AG20443 (cell line): ENCODE results near the gene HEXIM2.
A peak's percentile ranks its signal among the peaks of the same experiment; 100 is the strongest.

Experiments used
- DNase-seq: peaks from one replicate; pipeline ENCODE4 v3.0.0; 2012; ENCODE audit warnings: low spot score, mixed read lengths

Gene HEXIM2

DNA sequence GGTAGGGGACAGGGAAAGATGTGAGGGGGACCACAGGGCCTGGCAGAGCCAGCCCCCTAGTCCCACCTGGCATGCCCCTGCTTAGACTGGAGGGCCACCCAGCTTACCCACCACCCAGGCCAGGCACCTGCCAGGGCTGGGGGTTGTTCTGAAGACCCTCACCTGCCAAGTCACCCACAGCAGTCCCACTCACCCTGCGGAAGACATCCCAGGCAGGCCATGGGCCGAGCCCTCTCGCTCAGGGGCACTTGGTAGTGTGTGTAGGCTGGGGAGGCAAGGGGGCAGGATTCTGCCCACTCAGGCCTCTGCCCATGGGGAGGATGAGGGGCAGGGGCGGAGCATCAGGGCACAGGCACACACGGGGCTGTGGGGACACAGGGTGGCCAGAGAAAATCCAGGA, 33.3 kb upstream of the HEXIM2 start:
- no peak for DNase-seq

- no peak for DNase-seq
Observed at GRCh38 chr17:45128989-45129388, 32.7 kb upstream of the HEXIM2 start.

DNA sequence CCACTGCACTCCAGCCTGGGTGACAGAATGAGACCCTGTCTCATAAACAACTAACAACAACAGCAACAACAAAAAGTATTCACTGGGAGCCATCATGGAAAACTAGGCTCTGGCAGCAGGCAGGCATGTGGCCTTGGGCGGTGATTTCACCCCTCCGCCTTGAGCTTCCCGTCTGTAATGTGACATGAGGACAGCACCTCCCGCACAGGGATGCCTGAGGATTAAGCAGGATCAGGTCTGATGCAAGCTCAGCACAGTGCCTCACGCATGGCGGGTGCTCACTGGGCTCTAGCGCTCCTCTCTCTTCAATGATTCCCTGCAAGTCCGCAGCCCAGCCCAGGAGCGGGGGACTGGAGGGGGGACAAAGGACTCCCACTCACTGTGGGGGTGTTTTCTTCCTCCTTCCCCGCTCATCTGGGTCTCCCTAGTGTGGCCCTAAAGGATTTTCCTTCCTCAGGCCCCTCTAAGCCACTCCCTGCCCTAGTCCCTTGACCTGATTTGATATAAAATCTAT, 32.2 kb upstream of the HEXIM2 start:
- no peak for DNase-seq

DNA sequence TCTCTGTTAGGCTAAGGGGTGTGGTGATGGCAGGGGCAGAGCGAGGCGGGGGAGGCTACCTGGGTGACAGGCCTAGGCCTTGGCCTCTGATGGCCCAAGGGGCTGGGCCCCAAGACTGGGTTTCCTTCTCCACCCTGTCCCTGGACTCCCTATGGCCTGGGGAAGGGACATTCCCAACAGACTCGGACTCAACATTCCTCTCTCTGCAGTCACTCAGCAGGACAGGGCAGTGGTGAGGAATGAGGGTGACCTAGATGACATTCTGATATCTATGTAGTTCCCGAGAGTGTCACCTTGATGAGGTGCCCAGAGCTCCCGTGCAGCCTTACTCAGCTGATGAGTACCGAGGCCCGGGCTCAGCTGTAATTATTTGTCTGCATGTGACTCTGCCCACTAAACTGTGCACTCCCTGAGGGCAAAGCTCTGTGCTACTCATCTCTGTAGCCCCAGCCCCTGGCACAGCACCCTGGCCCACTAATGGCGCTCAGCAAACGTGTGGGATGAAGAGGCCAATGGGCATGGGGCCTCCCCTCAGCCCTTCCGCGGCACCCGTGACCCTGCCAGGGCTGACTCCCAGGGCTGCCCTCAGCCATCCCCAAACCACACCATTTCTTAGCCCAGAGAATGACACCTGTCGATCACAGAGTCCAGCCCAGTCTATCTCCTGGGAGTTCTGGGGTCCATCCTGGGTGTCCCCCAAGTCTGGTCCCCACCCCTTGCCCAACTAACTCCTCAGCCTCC, 31.6 kb upstream of the HEXIM2 start:
- no peak for DNase-seq

DNA sequence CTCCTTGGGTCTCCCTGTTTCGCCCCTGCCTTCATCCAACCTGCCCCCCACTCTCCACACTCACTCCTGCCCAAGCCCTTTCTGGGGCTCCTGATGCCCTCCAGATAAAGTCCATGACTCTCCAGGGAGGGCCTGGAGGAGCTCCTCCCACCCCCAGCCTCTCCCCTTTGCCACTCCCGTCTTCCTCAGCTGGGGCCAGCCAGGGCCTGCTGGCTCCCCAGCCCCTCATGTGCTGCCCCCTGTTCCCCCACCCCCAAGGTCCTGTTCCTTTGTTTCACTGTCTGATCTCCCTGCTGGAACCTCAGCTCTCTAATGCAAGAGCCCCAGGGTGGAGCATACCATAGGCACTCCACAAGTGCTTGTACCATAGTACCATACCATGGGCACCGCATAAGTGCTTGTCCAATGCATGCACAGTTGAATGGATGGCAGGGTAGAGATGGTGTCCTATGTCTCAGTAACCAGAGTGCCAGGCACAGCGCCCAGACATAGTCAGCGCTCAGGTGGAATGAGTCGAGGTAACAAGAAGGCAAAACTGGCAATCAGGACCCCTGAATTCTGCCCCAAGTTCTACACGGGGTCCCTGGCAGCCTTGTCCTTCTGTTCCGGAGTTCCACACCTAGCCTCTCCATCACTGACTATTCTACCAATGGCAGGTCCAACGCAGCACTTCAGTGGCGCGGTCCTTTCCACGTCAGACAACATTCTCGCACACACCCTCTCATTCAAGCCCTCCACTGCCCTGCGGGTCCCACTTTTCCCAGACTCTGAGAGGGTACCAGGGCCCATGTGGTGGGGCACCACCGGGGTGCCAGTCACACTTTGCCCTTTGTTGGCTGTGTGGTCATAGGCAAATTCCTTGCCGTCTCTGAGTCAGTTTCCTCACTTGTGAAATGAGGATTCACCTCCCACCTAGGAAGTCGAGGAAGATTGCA, 30.7 kb upstream of the HEXIM2 start:
- DNase-seq: no peak

DNA sequence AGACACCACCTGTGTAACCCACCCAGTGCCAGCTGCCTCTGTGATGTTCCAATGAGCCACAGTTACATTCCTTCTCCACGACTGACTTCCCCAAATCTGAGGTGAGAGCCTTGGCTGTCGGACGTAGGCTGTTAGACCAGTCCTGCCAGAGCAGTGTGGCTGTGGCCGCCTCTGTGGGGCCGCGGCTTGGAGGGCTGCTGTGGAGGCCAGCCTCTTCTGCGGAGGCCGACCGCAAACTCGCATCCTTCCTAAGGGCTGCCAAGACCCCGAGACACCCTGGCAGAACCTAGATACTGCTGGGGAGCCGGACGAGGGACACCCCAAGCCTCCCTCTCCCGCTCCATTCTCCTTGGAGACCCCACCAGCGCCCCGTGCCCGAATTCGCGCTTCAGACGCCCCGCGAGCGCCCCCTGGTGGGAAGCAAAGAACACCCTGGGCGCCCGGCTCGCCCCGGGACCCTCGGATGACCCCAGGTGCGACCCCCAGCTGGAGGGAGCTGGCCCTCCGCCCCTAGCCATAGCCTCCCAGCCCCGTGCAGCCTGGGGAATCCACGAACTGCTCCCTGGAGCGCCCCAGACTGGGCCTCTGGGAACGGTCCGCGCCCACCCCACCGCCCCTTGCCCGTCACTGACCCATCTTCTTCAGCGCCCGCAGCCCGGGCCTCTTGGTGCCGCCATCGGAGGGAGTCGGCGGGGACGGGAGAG, 29.9 kb upstream of the HEXIM2 start:
- no peak for DNase-seq

GRCh38 chr17:45132320-45132571, 29.4 kb upstream of the HEXIM2 start, which contains the start of gene PLCD3:
Gene PLCD3, minus strand, starts transcription at chr17:45132515. Its CDS starts 105 bp downstream, at chr17:45132410.
- no peak for DNase-seq

GRCh38 chr17:45132572-45133463, 28.9 kb upstream of the HEXIM2 start:
- peak; percentile 92 for DNase-seq

- peak; percentile 94 for DNase-seq
Observed at GRCh38 chr17:45135192-45135977, 26.3 kb upstream of the HEXIM2 start, which contains the start of gene ACBD4. Gene ACBD4, plus strand, starts transcription at chr17:45135687. Its CDS starts 458 bp downstream, at chr17:45136145.

- no peak for DNase-seq
Observed at GRCh38 chr17:45135978-45136791, 25.5 kb upstream of the HEXIM2 start.

GRCh38 chr17:45136846-45137560, 24.7 kb upstream of the HEXIM2 start:
- DNase-seq: no peak

GRCh38 chr17:45137561-45138305, 23.9 kb upstream of the HEXIM2 start:
- no peak for DNase-seq

DNA sequence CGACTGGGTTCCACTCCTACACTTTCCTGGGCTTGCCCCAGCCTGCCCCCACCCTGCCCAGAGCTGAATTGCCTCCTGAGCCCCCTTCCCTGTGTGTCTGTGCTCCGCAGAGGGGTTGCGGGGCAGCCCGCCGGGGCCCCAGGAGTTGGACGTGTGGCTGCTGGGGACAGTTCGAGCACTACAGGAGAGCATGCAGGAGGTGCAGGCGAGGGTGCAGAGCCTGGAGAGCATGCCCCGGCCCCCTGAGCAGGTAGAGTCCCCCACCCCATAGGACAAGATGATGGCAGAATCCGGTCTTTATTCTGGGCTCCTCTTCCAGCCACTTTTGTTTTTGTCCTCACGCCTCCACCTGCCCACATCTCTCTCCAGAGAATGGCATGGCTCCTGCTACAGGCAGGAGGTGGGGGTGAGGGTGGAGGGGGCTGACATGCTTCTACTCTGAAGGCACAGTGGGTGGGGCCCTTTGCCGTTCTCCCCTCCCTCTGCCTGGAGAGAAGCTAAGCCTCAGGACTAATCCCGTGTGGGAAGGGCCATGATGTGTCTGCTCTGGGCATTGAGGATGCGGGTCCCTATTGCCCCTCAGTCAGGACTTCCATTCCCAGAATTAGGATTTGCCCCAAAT, 22.7 kb upstream of the HEXIM2 start:
- DNase-seq: no peak

DNA sequence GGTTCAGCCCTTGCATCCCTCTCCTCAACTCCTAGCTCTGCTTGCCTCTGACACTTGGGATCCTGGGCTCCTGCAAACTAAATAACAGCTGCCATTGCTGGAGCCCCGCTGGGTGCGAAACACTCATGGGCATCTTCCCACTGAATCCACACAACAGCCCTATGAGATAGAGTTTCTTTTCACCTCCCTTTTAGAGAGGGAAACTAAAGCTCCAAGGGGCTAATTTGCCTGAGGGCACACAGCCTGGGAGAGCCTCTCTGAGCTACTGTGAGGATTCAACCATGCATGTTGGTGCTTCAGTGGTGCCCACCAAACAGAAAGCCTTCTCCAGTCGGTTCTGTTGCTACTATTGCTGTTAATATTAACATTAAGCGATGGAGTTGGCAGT, 22.1 kb upstream of the HEXIM2 start:
- DNase-seq: no peak

DNA sequence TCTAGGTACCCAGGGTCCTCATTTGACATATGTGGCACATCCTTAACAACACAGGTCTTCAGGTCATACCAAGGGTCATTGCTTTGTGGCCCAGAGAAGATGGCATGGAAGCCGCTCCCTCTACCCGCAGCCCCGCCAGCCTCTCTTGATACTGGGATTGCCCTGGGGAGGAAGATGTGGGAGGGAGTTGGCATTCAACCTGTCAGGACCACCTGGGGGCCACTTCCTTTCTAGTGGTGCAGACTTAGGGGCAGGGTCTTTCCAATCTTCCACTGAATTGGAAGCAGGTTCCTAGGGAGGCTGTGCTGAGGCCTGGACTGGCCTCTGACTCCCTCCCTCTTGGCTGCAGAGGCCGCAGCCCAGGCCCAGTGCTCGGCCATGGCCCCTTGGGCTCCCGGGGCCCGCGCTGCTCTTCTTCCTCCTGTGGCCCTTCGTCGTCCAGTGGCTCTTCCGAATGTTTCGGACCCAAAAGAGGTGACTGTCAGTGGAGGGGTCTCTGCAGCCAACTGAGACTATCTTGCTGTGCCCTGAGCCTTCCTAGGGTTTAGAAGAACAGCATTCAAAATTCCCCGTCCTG, 18.5 kb upstream of the HEXIM2 start:
- no peak for DNase-seq

DNA sequence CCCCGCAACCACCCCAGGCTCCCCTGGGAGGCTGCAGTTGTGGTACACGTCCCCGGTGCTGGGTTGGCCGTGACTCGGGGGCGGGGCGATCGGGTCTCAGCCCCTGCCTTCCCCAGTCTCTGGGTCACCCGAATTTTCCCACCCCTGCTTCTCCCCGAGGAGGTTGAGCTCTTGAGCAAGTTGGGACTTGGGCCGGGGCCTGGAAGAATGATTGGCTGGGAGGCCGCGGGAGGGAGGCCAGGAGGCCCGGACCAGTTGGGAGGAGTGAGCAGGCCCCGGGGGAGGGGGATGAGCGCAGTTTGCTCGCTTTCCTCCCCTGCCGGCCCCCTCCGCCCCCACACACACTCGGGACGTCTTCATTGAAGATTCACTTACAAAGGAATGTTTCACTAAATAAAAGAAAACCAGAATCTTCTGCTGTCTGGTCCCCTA, 17.9 kb upstream of the HEXIM2 start:
- peak; percentile 84 for DNase-seq
